CD4-positive, alpha-beta T cell treated with Interleukin-2 at 100 ng/mL for 4 hours (primary cell): ENCODE measurements around the gene PLSCR3.

Experiments used
- DNase-seq: peaks from one replicate; pipeline ENCODE4 v3.0.0-alpha.2; 2020; ENCODE audit warnings: low spot score

The PLSCR3 gene

GRCh38 chr17:7426203-7426863 lies 32.0 kb upstream of the PLSCR3 start:
- no peak for DNase-seq

GRCh38 chr17:7425756-7426155 lies 31.4 kb upstream of the PLSCR3 start:
- no peak for DNase-seq

GRCh38 chr17:7425316-7425715 lies 31.0 kb upstream of the PLSCR3 start, which contains the start of gene SPEM2:
TSS of gene SPEM2 (plus strand) at chr17:7425616. CDS start at chr17:7425689, 73 bp downstream.
- no peak for DNase-seq

- no peak for DNase-seq
Measured at GRCh38 chr17:7423679-7424078, 29.4 kb upstream of the PLSCR3 start.

GRCh38 chr17:7421186-7421585 lies 26.9 kb upstream of the PLSCR3 start:
- DNase-seq = no peak

- DNase-seq = no peak
Measured at GRCh38 chr17:7419819-7420610, 25.7 kb upstream of the PLSCR3 start, which contains the start of gene SPEM1. TSS of gene SPEM1 (plus strand) at chr17:7420324. CDS start at chr17:7420385, 61 bp downstream.

- DNase-seq = no peak
Measured at GRCh38 chr17:7418472-7419152, 24.3 kb upstream of the PLSCR3 start.

GRCh38 chr17:7417056-7417655 lies 22.8 kb upstream of the PLSCR3 start:
- DNase-seq = no peak

- DNase-seq = no peak
Measured at GRCh38 chr17:7416323-7416722, 22.0 kb upstream of the PLSCR3 start.

- DNase-seq = no peak
Measured at GRCh38 chr17:7415784-7416183, 21.5 kb upstream of the PLSCR3 start.

GRCh38 chr17:7414837-7415236 lies 20.5 kb upstream of the PLSCR3 start:
- DNase-seq = no peak

- DNase-seq = no peak
Measured at GRCh38 chr17:7413346-7413985, 19.1 kb upstream of the PLSCR3 start.

- no peak for DNase-seq
Measured at GRCh38 chr17:7411427-7411750, 17.1 kb upstream of the PLSCR3 start.

GRCh38 chr17:7410634-7411426 lies 16.5 kb upstream of the PLSCR3 start:
- DNase-seq = no peak

GRCh38 chr17:7409716-7410115 lies 15.4 kb upstream of the PLSCR3 start:
- no peak for DNase-seq

- DNase-seq = no peak
Measured at GRCh38 chr17:7408863-7409262, 14.5 kb upstream of the PLSCR3 start.

- DNase-seq = peak; percentile 19
Measured at GRCh38 chr17:7408252-7408727, 14.0 kb upstream of the PLSCR3 start.

- DNase-seq = no peak
Measured at GRCh38 chr17:7407485-7408251, 13.3 kb upstream of the PLSCR3 start, which contains the start of gene NLGN2. TSS of gene NLGN2 (plus strand) at chr17:7407845. CDS start at chr17:7408256, 411 bp downstream.

GRCh38 chr17:7407082-7407481 lies 12.8 kb upstream of the PLSCR3 start:
- DNase-seq = no peak

- DNase-seq = no peak
Measured at GRCh38 chr17:7406235-7406825, 12.0 kb upstream of the PLSCR3 start.
